ENCODE measurements around the gene LGR4.

- TF ChIP-seq CTCF (IDR thresholded peaks at IDR 0.05 in 8 of 11, conservative IDR thresholded peaks at IDR 0.05 in 3 of 11), result peak in 1 of 11 experiments; percentile 10
- no peak for TF ChIP-seq POLR2A (IDR thresholded peaks at IDR 0.05)
- peak; percentile 82 to 87 (median 85) for TF ChIP-seq POLR2AphosphoS5 (IDR thresholded peaks at IDR 0.05)
Measured at GRCh38 chr11:27362749-27363575, 109.6 kb downstream of the LGR4 start, which contains the start of gene CCDC34.
